ENCODE measurements around the gene WFS1.

The WFS1 gene

GRCh38 chr4:6277935-6278800 lies 8.5 kb downstream of the WFS1 start:
- DNase-seq (ENCODE audit: low read depth in 1 of 2, low spot score in 1 of 2), result no peak

GRCh38 chr4:6278801-6279197 lies 9.1 kb downstream of the WFS1 start:
- DNase-seq (ENCODE audit: low read depth in 1 of 2, low spot score in 1 of 2), result no peak

- DNase-seq (ENCODE audit: low read depth in 1 of 2, low spot score in 1 of 2), result no peak
Observed at GRCh38 chr4:6279582-6280289, 10.1 kb downstream of the WFS1 start.

- no peak for DNase-seq (ENCODE audit: low read depth in 1 of 2, low spot score in 1 of 2)
Observed at GRCh38 chr4:6280365-6280996, 10.8 kb downstream of the WFS1 start.

GRCh38 chr4:6281436-6282313 lies 12.0 kb downstream of the WFS1 start:
- DNase-seq (ENCODE audit: low read depth in 1 of 2, low spot score in 1 of 2), result no peak

- DNase-seq (ENCODE audit: low read depth in 1 of 2, low spot score in 1 of 2), result no peak
Observed at GRCh38 chr4:6282314-6282771, 12.7 kb downstream of the WFS1 start.

- DNase-seq (ENCODE audit: low read depth in 1 of 2, low spot score in 1 of 2), result no peak
Observed at GRCh38 chr4:6283282-6283681, 13.6 kb downstream of the WFS1 start.

GRCh38 chr4:6287017-6287788 lies 17.6 kb downstream of the WFS1 start:
- DNase-seq (ENCODE audit: low read depth in 1 of 2, low spot score in 1 of 2), result no peak

GRCh38 chr4:6288342-6288741 lies 18.7 kb downstream of the WFS1 start:
- no peak for DNase-seq (ENCODE audit: low read depth in 1 of 2, low spot score in 1 of 2)

- DNase-seq (ENCODE audit: low read depth in 1 of 2, low spot score in 1 of 2), result no peak
Observed at GRCh38 chr4:6288871-6289270, 19.2 kb downstream of the WFS1 start.

- no peak for DNase-seq (ENCODE audit: low read depth in 1 of 2, low spot score in 1 of 2)
Observed at GRCh38 chr4:6290256-6290655, 20.6 kb downstream of the WFS1 start.

GRCh38 chr4:6290769-6291547 lies 21.3 kb downstream of the WFS1 start:
- no peak for DNase-seq (ENCODE audit: low read depth in 1 of 2, low spot score in 1 of 2)

- DNase-seq (ENCODE audit: low read depth in 1 of 2, low spot score in 1 of 2), result no peak
Observed at GRCh38 chr4:6291784-6292297, 22.2 kb downstream of the WFS1 start.

- no peak for DNase-seq (ENCODE audit: low read depth in 1 of 2, low spot score in 1 of 2)
Observed at GRCh38 chr4:6292376-6293096, 22.9 kb downstream of the WFS1 start.

- no peak for DNase-seq (ENCODE audit: low read depth in 1 of 2, low spot score in 1 of 2)
Observed at GRCh38 chr4:6293097-6293445, 23.4 kb downstream of the WFS1 start.

GRCh38 chr4:6293661-6294060 lies 24.0 kb downstream of the WFS1 start:
- DNase-seq (ENCODE audit: low read depth in 1 of 2, low spot score in 1 of 2), result no peak

- no peak for DNase-seq (ENCODE audit: low read depth in 1 of 2, low spot score in 1 of 2)
Observed at GRCh38 chr4:6294705-6295421, 25.2 kb downstream of the WFS1 start.

- DNase-seq (ENCODE audit: low read depth in 1 of 2, low spot score in 1 of 2), result no peak
Observed at GRCh38 chr4:6295495-6295894, 25.8 kb downstream of the WFS1 start.

All from stimulated activated CD4-positive, alpha-beta T cell treated with anti-CD3 and anti-CD28 coated beads, Interleukin-15, amount 100 ng/mL, for 1 hour (primary cell).